GM18907 (cell line): Measurements from ENCODE around the gene PPM1B.
"Not testable (repeated sequence)": the region's sequence is repeated elsewhere in the genome, so short reads cannot be mapped to it uniquely, and the experiment has no call there.

ENCODE experiments used
- ATAC-seq: cut with Tn5 transposase; IDR thresholded peaks from one replicate; pipeline ENCODE4 v1.9.1; 2021; ENCODE audit warnings: mild to moderate bottlenecking, moderate library complexity; ENCODE audit not compliant: unreplicated experiment

Gene PPM1B

DNA sequence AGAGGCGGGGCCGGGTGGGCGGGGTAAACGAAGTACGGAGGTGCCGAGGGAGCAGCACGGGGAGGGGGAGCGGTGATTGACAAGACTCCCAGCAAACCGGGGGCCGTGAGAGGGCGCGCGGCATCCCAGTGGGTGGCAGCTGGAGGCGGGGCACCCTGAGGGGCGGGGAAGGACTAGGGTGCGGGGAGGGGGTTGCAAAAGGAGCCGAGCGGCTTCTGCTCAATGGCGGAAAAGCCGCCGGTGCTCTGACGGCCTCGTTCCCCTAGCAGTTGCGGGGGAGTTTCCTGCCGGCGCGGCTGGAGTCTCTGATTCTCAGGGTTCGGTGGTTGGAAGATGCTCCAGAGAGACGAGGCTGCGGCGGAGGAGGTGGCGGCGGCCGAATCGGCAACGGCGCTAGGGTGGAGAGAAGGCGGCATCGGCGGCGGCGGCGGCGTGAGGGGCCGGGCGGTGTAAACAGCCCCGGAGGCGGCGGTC lies at the start of gene PPM1B:
Gene PPM1B, plus strand, starts transcription at position 195 of the 474 bp plus-strand sequence. CDS start 32,325 bp downstream, outside the sequence.
- peak; percentile 78 for ATAC-seq

DNA sequence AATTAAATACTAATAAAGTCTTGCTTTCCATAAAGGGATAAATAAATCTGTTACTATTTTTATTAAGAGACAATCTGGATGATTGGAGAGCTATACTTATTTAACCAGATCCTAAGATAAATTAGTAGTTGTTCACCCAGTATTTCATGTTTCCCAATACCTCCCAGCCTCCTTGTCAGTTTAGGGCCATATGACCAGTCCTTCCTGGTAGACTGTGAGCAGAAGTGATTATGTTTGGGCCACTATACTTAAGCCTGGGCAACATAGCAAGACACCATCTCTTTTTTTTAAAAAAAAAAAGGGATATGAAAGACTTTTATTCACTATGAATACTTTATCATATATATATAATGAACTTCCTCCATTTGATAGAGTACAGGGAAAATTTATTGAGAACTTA lies 48.8 kb upstream of the PPM1B start:
- no peak for ATAC-seq

DNA sequence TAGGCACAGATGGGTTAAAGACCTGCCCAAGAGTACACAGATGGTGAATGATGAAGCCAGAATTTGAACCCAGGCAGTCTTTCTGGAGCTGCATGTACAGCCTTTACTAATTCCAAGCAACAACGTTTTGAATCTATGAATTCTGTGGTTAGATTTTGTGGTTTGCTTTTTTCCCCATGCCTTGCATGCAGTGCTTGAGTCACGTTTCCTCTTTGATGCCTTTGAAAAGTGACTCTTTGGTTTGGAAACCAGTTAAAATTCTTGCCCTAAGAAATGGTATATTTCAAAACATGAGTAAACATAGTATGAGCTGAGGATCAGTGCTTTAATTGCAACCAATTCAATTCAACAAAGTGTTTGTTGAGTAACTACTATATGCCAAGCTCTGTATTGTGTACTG lies 48.2 kb upstream of the PPM1B start:
- no peak for ATAC-seq

DNA sequence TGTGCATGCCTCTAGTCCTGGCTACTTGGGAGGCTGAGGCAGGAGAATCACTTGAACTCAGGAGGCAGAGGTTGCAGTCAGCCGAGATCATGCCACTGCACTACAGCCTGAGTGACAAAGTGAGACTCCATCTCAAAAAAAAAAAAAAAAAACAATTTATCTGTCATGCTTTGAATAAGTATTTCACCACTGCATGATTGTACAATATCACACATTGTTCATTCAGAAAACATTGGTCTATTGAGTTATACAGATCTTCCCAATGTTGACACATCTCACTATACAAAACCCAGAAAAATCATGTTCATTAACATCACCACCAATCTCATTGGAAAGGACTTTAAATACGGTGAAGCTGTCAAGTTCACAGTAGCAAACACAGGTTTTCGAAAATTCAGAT lies 46.8 kb upstream of the PPM1B start:
- ATAC-seq = no peak

DNA sequence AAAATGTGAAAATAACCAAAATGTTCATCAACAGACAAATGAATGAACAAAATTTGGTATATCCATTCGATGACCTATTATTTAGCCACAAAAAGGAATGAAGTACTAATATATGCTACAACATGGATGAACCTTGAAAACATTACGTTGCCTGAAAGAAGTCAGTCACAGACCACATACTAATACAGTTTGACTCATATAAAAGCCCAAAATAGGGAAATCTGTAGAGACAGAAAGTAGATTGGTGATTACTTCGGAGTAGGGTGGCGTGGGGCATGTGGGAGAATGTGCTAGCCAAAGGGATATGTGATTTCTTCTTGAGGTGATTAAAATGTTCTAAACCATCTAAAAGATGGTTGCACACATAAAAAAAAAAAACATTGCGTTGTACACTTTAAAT lies 44.2 kb upstream of the PPM1B start:
- ATAC-seq = no peak

GRCh38 chr2:44126106-44126797 lies 42.4 kb upstream of the PPM1B start:
- ATAC-seq = no peak

- no peak for ATAC-seq
These were observed 38.2 kb upstream of the PPM1B start for GRCh38 chr2:44130441-44130840.

DNA sequence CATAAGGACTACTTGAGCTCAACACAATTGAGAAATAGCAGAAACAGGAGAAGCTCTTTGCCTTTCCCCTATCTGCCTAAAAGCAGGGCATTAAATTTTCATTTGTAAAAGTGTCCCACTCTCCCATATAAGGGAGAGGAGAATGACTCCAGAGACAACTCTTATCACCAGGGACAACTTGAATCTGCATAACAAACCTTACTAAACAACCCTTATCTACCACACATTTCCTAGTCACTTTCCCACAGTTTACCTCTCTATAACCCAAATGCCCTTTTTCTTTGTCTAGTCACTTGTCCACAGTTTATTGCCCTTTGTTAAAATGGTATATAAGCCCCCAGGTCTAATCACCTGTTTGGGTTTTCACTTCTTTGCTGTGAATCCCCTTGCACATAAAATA lies 37.5 kb upstream of the PPM1B start:
- ATAC-seq = no peak

- ATAC-seq = not testable (repeated sequence)
These were observed 35.1 kb upstream of the PPM1B start for GRCh38 chr2:44133602-44134001.

- ATAC-seq = no peak
These were observed 33.8 kb upstream of the PPM1B start for GRCh38 chr2:44134848-44135247.

GRCh38 chr2:44135296-44135695 lies 33.4 kb upstream of the PPM1B start:
- ATAC-seq = no peak

GRCh38 chr2:44135771-44136170 lies 32.9 kb upstream of the PPM1B start:
- ATAC-seq = no peak

DNA sequence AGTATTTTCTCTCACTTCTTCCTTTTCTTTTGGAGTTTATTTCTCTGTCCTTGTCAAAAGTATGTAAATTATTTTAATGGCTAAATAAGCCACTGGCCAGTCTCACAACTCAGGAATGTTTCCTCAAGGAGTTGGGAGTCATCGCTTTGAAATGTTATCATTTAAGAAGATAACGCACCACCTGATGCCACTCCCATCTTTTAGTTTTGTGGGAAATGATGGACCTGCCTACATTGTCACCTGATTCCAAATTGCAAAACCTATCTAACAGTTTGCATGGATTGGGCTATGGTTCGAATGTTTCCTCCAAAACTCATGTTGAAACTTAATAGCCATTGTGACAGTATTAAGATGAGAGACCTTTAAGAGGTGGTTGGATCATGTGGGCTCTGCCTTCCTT lies 32.4 kb upstream of the PPM1B start:
- no peak for ATAC-seq

DNA sequence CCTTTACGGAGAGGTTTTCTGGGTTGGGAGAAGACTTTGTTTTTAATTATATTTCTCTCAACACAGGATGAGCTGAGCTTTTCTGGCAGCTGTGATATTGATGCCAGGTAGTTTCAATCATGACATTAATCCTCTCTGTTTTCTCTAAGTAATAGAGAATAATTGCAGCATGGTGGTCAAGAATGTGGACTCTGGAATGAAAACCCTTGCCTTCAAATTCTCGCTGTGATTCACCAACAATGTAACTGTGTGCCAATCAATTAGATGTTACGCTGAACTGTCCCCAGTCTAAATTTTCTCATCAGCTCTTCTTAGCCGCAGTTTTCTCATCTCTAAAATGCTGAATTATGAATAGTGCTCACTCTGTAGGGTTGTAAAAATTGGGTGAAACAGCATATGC lies 31.6 kb upstream of the PPM1B start:
- ATAC-seq = no peak

DNA sequence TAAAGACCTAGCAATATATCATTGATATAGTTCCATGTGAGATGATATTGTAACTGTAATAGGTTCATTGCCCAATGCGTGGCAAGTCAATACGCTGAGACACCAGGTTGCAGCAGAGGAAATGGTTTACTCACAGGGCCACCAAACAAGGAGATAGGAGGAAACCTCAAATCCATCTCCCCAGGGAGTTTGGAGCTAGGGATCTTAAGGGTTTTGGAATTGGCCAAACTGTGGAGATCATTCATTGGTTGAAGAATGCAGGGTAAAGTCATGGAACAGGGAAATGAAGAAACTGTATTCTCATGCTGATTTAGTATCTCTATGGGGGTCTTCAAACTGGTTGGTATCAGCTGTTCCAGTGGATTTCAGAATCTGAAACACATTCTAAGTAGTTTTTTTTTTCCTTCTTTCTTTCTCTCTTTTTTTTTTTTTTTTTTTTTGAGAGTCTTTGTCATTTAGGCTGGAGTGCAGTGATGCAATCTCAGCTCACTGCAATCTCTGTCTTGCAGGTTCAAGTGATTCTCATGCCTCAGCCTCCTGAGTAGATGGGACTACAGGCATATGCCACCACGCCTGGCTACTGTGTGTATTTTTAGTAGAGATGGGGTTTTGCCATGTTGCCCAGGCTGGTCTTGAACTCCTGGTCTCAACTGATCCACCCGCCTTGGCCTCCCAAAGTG lies 30.7 kb upstream of the PPM1B start:
- ATAC-seq = no peak

GRCh38 chr2:44139741-44140140 lies 28.9 kb upstream of the PPM1B start:
- no peak for ATAC-seq

- ATAC-seq = no peak
These were observed 26.4 kb upstream of the PPM1B start for GRCh38 chr2:44142306-44142705.

- ATAC-seq = no peak
These were observed 25.0 kb upstream of the PPM1B start for GRCh38 chr2:44143701-44144100.

GRCh38 chr2:44148999-44149398 lies 19.7 kb upstream of the PPM1B start:
- ATAC-seq = no peak

DNA sequence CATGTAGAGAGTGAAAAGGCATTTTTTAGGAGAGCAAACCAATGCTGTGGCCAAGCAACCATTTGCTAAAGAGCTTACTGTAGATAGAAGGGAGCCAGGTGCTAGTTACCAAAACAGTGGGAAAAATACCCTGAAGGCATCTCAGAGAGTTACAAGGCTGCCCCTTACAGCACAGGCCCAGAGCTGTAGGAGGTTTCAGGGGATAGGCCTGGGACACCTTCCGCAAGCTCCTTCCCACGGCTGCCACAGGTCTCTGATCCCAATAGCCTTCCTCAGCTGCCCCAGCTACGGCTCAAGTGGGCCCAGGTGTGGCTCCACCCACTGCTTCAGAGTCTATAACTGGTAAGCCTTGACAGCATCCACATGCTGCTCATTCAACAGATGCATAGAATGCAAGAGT lies 18.2 kb upstream of the PPM1B start:
- ATAC-seq = no peak

GRCh38 chr2:44152865-44153669 lies 15.6 kb upstream of the PPM1B start:
- no peak for ATAC-seq
